ENCODE results near the gene SYNRG.

Gene SYNRG

GRCh38 chr17:37502009-37502936 lies 106.9 kb downstream of the SYNRG start:
- no peak for FAIRE-seq

GRCh38 chr17:37500378-37500777 lies 108.8 kb downstream of the SYNRG start:
- no peak for FAIRE-seq

GRCh38 chr17:37494971-37495370 lies 114.2 kb downstream of the SYNRG start:
- no peak for FAIRE-seq

- FAIRE-seq: no peak
Observed at GRCh38 chr17:37494401-37494831, 114.8 kb downstream of the SYNRG start.

GRCh38 chr17:37493249-37494027 lies 115.8 kb downstream of the SYNRG start:
- no peak for FAIRE-seq

- FAIRE-seq: no peak
Observed at GRCh38 chr17:37492167-37492566, 117.1 kb downstream of the SYNRG start.

GRCh38 chr17:37490638-37491614 lies 118.3 kb downstream of the SYNRG start:
- no peak for FAIRE-seq

GRCh38 chr17:37490022-37490587 lies 119.1 kb downstream of the SYNRG start:
- FAIRE-seq: no peak

GRCh38 chr17:37489197-37490001 lies 119.8 kb downstream of the SYNRG start, which contains the start of gene DUSP14:
TSS of gene DUSP14 (plus strand) at chr17:37489891. CDS start at chr17:37512273, 22,382 bp downstream.
- FAIRE-seq: no peak

GRCh38 chr17:37488607-37489196 lies 120.5 kb downstream of the SYNRG start:
- no peak for FAIRE-seq

GRCh38 chr17:37488009-37488604 lies 121.1 kb downstream of the SYNRG start:
- FAIRE-seq: no peak

GRCh38 chr17:37485938-37486570 lies 123.2 kb downstream of the SYNRG start:
- FAIRE-seq: no peak

- FAIRE-seq: no peak
Observed at GRCh38 chr17:37483311-37484039, 125.7 kb downstream of the SYNRG start.

- no peak for FAIRE-seq
Observed at GRCh38 chr17:37481001-37481665, 128.1 kb downstream of the SYNRG start.

GRCh38 chr17:37480427-37480826 lies 128.8 kb downstream of the SYNRG start:
- no peak for FAIRE-seq

GRCh38 chr17:37479025-37479424 lies 130.2 kb downstream of the SYNRG start:
- no peak for FAIRE-seq

GRCh38 chr17:37478187-37478586 lies 131.0 kb downstream of the SYNRG start:
- FAIRE-seq: no peak

- no peak for FAIRE-seq
Observed at GRCh38 chr17:37476431-37477120, 132.6 kb downstream of the SYNRG start.

Measured in A204.1 (cell line).